22Rv1 (cell line): ENCODE measurements around the gene DENND6B.
A peak's percentile ranks its signal among the peaks of the same experiment; 100 is the strongest.
"Not testable (repeated sequence)": the region's sequence is repeated elsewhere in the genome, so short reads cannot be mapped to it uniquely, and the experiment has no call there.

Experiments
- H3K27ac ChIP-seq: fragments of 450-650 bp; 2 replicates; pipeline ENCODE4 v1.5.1; 2017
- CTCF ChIP-seq: fragments of 450-650 bp; IDR thresholded peaks from 2 replicates; pipeline ENCODE4 v1.5.1; 2017; ENCODE audit warnings: mild to moderate bottlenecking
- ZFX ChIP-seq: fragments of 450-650 bp; IDR thresholded peaks from 2 replicates; pipeline ENCODE4 v1.6.1; 2017; ENCODE audit warnings: antibody characterized with exemption, borderline replicate concordance

DENND6B gene

GRCh38 chr22:50338860-50339462 lies 12.1 kb upstream of the DENND6B start:
- peak overlapping the region; percentile 33; the same call in 1 of the 2 replicates for H3K27ac ChIP-seq
- TF ChIP-seq ZFX (no peak), CTCF (no peak)

- TF ChIP-seq ZFX (no peak), CTCF (no peak)
- peak overlapping the region; percentile 33; the same call in 1 of the 2 replicates for H3K27ac ChIP-seq
These were observed 11.3 kb upstream of the DENND6B start for GRCh38 chr22:50338042-50338573.

GRCh38 chr22:50337262-50338041 lies 10.6 kb upstream of the DENND6B start:
- TF ChIP-seq CTCF (no peak), ZFX (no peak)
- H3K27ac ChIP-seq = peak overlapping the region; percentile 33; the same call in 1 of the 2 replicates

- H3K27ac ChIP-seq = not testable (repeated sequence)
These were observed 7.6 kb upstream of the DENND6B start for GRCh38 chr22:50334433-50334832.

- TF ChIP-seq ZFX (no peak), CTCF (no peak)
- H3K27ac ChIP-seq = peak overlapping the region; percentile 97
These were observed 2.4 kb upstream of the DENND6B start for GRCh38 chr22:50329236-50329635.

- peak overlapping the region; percentile 97 for H3K27ac ChIP-seq
These were observed 853 bp upstream of the DENND6B start for GRCh38 chr22:50327711-50328019.

More at GRCh38 chr22:50327711-50328019, 853 bp upstream of the DENND6B start:
- TF ChIP-seq ZFX = no peak
- TF ChIP-seq CTCF = no peak
